Right lobe of liver (tissue), 6 donors: ENCODE measurements around the gene SPTB. TPM values are rescaled to one million over a fixed set of nuclear protein-coding genes. Genes with fewer than 3 reads are reported as not detected.

Source experiments
- ATAC-seq, 4 donors: fragments of 200-7000 bp; cut with Tn5 transposase; one replicate each; pipeline ENCODE4 v1.9.1; 2020; ENCODE audit warnings: mild to moderate bottlenecking in 4 of 4, moderate library complexity in 4 of 4
- DNase-seq, 3 donors: peaks; one replicate each; pipeline ENCODE4 v3.0.0-alpha.2; 2020
- H3K27ac ChIP-seq, 3 donors: fragments of 200-600 bp; one replicate each; pipeline ENCODE4 v1.8.0; 2022
- H3K27me3 ChIP-seq, 2 donors: fragments of 200-600 bp; one replicate each; pipeline ENCODE4 v1.8.0; 2022
- H3K36me3 ChIP-seq, 4 donors: fragments of 200-600 bp; sonication (generic) in 1 of 4; one replicate each; pipeline versions ENCODE4 v1.5.1 to v1.8.0; 2017 to 2022; ENCODE audit warnings: control low read depth in 1 of 4
- H3K4me1 ChIP-seq, 4 donors: fragments of 200-600 bp; sonication (generic) in 1 of 4; one replicate each; pipeline versions ENCODE4 v1.5.1 to v1.8.0; 2017 to 2022; ENCODE audit warnings: control low read depth in 1 of 4
- H3K4me3 ChIP-seq, 3 donors: fragments of 200-600 bp; one replicate each; pipeline ENCODE4 v1.8.0; 2022
- H3K9me3 ChIP-seq, 4 donors: fragments of 200-600 bp; sonication (generic) in 1 of 4; one replicate each; pipeline versions ENCODE4 v1.5.1 to v1.8.0; 2017 to 2022; ENCODE audit warnings: control low read depth in 1 of 4
- CTCF ChIP-seq, 4 donors: fragments of 200-600 bp in 3 of 4; fragments of 450-650 bp in 1 of 4; IDR thresholded peaks; one replicate each; pipeline versions ENCODE4 v1.5.1 to v1.8.0; 2016 to 2022; ENCODE audit warnings: antibody characterized with exemption in 4 of 4, mild to moderate bottlenecking in 2 of 4
- POLR2A ChIP-seq: fragments of 450-650 bp; IDR thresholded peaks from one replicate; pipeline ENCODE4 v1.6.1; 2017; ENCODE audit warnings: antibody characterized with exemption, mild to moderate bottlenecking
- WGBS: methylation state at CpG from one replicate; pipeline ENCODE4 v1.1.6; 2018; ENCODE audit warnings: low coverage, low lambda C conversion rate; ENCODE audit not compliant: insufficient coverage; ENCODE audit errors: missing lambda C conversion rate; 5-methylcytosine and 5-hydroxymethylcytosine counted together
- intact Hi-C, 2 donors: fragments of 100-400 bp; cut with DNase I; formaldehyde crosslinking; loops; one replicate each; pipeline versions ENCODE4 v1.11.2 to v1.14.1; 2022
- total RNA-seq, 6 experiments: library from RNA; depleted of rRNA in 2 of 6; stranded (reverse); fragments of >200 nt in 2 of 6; fragmentation: NEBNext Ultra II Directional in 3 of 6; extraction: Animal tissue kit (Norgen Biotek cat#: 25700) in 3 of 6; gene quantifications; one replicate each; pipeline versions ENCODE4 v1.1.0 to v1.2.4, GENCODE V29; 2016 to 2023
- donor health status: DM: no; HTN: yes; CAD: no.
- donor health status: DM: no; HTN: no; CAD: no.
- donor health status: DM: no; HTN: no; CAD: no.
- donor health status: DM: no; HTN: yes; CAD: no.
- donor health status: DM: no; HTN: yes; CAD: no.

Gene SPTB
- total RNA-seq, 6 experiments from 2014 or later, result 0.12 to 2.4 (median 0.72) TPM

- no CpG with 5 or more reads among the region's 15 CpGs for WGBS
- DNase-seq (no peak), ATAC-seq (no peak)
- no peak for TF ChIP-seq CTCF (IDR thresholded peaks at IDR 0.05)
- no peak for TF ChIP-seq POLR2A
- Histone ChIP-seq H3K27ac (no peak overlapping the region), H3K27me3 (no peaks in the 10 kb centered on the region), H3K9me3 (no peaks in the 10 kb centered on the region), H3K36me3 (peaks cover 0 to 56% (median 25%) of the 10 kb centered on the region in 4 donors), H3K4me3 (no peak overlapping the region), H3K4me1 (peaks cover 0 to 10% (median 4%) of the 10 kb centered on the region in 4 donors)
- intact Hi-C loops, result no loop called here
These were observed 138.5 kb downstream of the SPTB start for GRCh38 chr14:64741200-64741599.

GRCh38 chr14:64738281-64738804 lies 141.4 kb downstream of the SPTB start:
- no peak overlapping the region for H3K4me3 ChIP-seq
- no peak for DNase-seq
- H3K36me3 ChIP-seq, result peaks cover 0 to 46% (median 21%) of the 10 kb centered on the region in 4 donors
- H3K27me3 ChIP-seq, result no peaks in the 10 kb centered on the region
- no peak overlapping the region for H3K27ac ChIP-seq
- intact Hi-C loops, result no loop called here
- 92% methylated on average over 2 of the region's 9 CpGs for WGBS
- TF ChIP-seq CTCF (IDR thresholded peaks at IDR 0.05) (no peak), POLR2A (no peak)
- ATAC-seq, result no peak
- H3K4me1 ChIP-seq, result peaks cover 0 to 9% (median 4%) of the 10 kb centered on the region in 4 donors
- H3K9me3 ChIP-seq, result no peaks in the 10 kb centered on the region

- Histone ChIP-seq H3K27ac (no peak overlapping the region), H3K27me3 (no peaks in the 10 kb centered on the region), H3K4me3 (no peak overlapping the region), H3K36me3 (peaks cover 0 to 44% (median 18%) of the 10 kb centered on the region in 4 donors), H3K9me3 (no peaks in the 10 kb centered on the region), H3K4me1 (peaks cover 0 to 9% (median 4%) of the 10 kb centered on the region in 4 donors)
- TF ChIP-seq CTCF (IDR thresholded peaks at IDR 0.05), result no peak
- TF ChIP-seq POLR2A, result no peak
- WGBS, result 61% methylated on average over 3 of the region's 17 CpGs
- peak in 2 of 3 donors; percentile 10 to 50 for DNase-seq
- ATAC-seq, result no peak
- intact Hi-C loops, result no loop called here
These were observed 142.1 kb downstream of the SPTB start for GRCh38 chr14:64737391-64738280.

GRCh38 chr14:64736271-64737169 lies 143.2 kb downstream of the SPTB start:
- intact Hi-C loops, result no loop called here
- no peak overlapping the region for H3K4me3 ChIP-seq
- no peak overlapping the region for H3K27ac ChIP-seq
- no peaks in the 10 kb centered on the region for H3K27me3 ChIP-seq
- peaks cover 0 to 44% (median 14%) of the 10 kb centered on the region in 4 donors for H3K36me3 ChIP-seq
- no peak for TF ChIP-seq POLR2A
- TF ChIP-seq CTCF (IDR thresholded peaks at IDR 0.05), result peak in 2 of 4 donors; percentile 5 to 12
- H3K9me3 ChIP-seq, result no peaks in the 10 kb centered on the region
- DNase-seq (peak; percentile 59 to 73 (median 63)), ATAC-seq (peak; percentile 76 to 94 (median 85))
- WGBS, result 35% methylated on average over 6 of the region's 28 CpGs
- peaks cover 0 to 9% (median 4%) of the 10 kb centered on the region in 4 donors for H3K4me1 ChIP-seq
